ENCODE measurements around the gene ANO6. TPM values are rescaled to one million over a fixed set of nuclear protein-coding genes. Genes with fewer than 3 reads are reported as not detected.

Gene ANO6
- total RNA-seq, 1 donor from 2014 or later, result 46.2 TPM

GRCh38 chr12:45329238-45329637 lies 113.3 kb downstream of the ANO6 start:
- Histone ChIP-seq H3K9me3 (replicated peaks) (no peaks in the 10 kb centered on the region), H3K36me3 (peaks cover 14% of the 10 kb centered on the region), H3K27me3 (ENCODE audit: low read depth) (no peaks in the 10 kb centered on the region), H3K4me3 (no peak overlapping the region), H3K27ac (replicated peaks) (no peak overlapping the region), H3K4me1 (peaks cover 52% of the 10 kb centered on the region)
- no peak for DNase-seq
- no peak for TF ChIP-seq CTCF (IDR thresholded peaks at IDR 0.05; ENCODE audit: borderline replicate concordance)
- intact Hi-C loops (cut with micrococcal nuclease), result no loop called here

GRCh38 chr12:45329702-45330101 lies 113.8 kb downstream of the ANO6 start:
- no peak for TF ChIP-seq CTCF (IDR thresholded peaks at IDR 0.05; ENCODE audit: borderline replicate concordance)
- no peak overlapping the region for H3K27ac ChIP-seq (replicated peaks)
- peaks cover 14% of the 10 kb centered on the region for H3K36me3 ChIP-seq
- intact Hi-C loops (cut with micrococcal nuclease), result no loop called here
- H3K4me1 ChIP-seq, result peaks cover 48% of the 10 kb centered on the region
- no peaks in the 10 kb centered on the region for H3K27me3 ChIP-seq (ENCODE audit: low read depth)
- no peak overlapping the region for H3K4me3 ChIP-seq
- H3K9me3 ChIP-seq (replicated peaks), result no peaks in the 10 kb centered on the region
- DNase-seq, result no peak

- Histone ChIP-seq H3K36me3 (peaks cover 14% of the 10 kb centered on the region), H3K4me1 (peaks cover 40% of the 10 kb centered on the region)
- intact Hi-C loops (cut with micrococcal nuclease), result no loop called here
Measured at GRCh38 chr12:45331552-45331951, 115.7 kb downstream of the ANO6 start.

DNA sequence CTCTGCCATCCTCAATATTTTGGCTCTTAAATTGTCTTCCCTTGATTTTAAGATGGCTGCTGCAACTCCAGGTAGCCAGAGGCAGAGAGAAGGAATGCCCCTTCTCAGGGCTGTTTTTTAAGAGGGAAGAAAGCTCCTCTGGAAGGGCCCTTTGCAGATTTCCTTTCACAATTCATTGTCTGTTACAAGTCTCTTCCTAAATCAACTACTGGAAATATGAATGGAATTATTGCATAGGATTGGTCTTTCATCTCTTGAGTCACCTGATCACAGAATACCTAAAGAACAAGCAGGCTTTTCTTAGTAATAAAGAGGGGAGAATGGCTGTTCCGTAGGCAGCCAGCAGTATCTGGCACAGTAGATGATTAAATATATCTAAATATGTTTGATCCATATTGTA lies 118.5 kb downstream of the ANO6 start:
- Histone ChIP-seq H3K27me3 (ENCODE audit: low read depth) (no peaks in the 10 kb centered on the region), H3K4me3 (no peak overlapping the region), H3K27ac (replicated peaks) (no peak overlapping the region), H3K9me3 (replicated peaks) (no peaks in the 10 kb centered on the region), H3K36me3 (peaks cover 14% of the 10 kb centered on the region), H3K4me1 (peaks cover 40% of the 10 kb centered on the region)
- intact Hi-C loops (cut with micrococcal nuclease), result no loop called here
- TF ChIP-seq CTCF (IDR thresholded peaks at IDR 0.05; ENCODE audit: borderline replicate concordance), result no peak
- DNase-seq, result no peak

More at GRCh38 chr12:45331552-45331951, 115.7 kb downstream of the ANO6 start:
- no peak overlapping the region for H3K4me3 ChIP-seq
- TF ChIP-seq CTCF (IDR thresholded peaks at IDR 0.05; ENCODE audit: borderline replicate concordance), result no peak
- H3K27me3 ChIP-seq (ENCODE audit: low read depth), result no peaks in the 10 kb centered on the region
- no peak overlapping the region for H3K27ac ChIP-seq (replicated peaks)
- DNase-seq, result no peak
- H3K9me3 ChIP-seq (replicated peaks), result no peaks in the 10 kb centered on the region

DNA sequence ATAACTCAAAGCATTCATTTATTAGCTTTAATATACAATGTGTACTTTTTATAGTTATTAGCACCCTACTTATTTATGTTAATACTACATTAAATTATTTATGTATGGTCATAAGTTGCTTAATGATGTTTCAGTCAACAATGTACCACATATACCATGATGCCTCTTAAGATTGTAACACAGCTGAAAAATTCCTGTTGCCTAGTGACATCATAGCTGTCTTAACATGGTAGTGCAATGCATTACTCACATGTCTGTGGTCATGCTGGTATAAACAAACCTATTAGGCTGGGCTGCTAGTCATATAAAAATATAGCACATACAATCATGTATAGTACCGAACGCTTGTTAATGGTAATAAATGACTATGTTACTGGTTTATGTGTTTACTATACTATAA lies 120.4 kb downstream of the ANO6 start:
- intact Hi-C loops (cut with micrococcal nuclease), result no loop called here
- Histone ChIP-seq H3K27me3 (ENCODE audit: low read depth) (no peaks in the 10 kb centered on the region), H3K4me1 (peaks cover 38% of the 10 kb centered on the region), H3K27ac (replicated peaks) (no peak overlapping the region), H3K36me3 (peaks cover 14% of the 10 kb centered on the region), H3K4me3 (no peak overlapping the region), H3K9me3 (replicated peaks) (no peaks in the 10 kb centered on the region)
- no peak for DNase-seq
- TF ChIP-seq CTCF (IDR thresholded peaks at IDR 0.05; ENCODE audit: borderline replicate concordance), result no peak

Measured in left ventricle myocardium inferior (tissue), 1 donor.